ENCODE results near the gene ICA1L.

DNA sequence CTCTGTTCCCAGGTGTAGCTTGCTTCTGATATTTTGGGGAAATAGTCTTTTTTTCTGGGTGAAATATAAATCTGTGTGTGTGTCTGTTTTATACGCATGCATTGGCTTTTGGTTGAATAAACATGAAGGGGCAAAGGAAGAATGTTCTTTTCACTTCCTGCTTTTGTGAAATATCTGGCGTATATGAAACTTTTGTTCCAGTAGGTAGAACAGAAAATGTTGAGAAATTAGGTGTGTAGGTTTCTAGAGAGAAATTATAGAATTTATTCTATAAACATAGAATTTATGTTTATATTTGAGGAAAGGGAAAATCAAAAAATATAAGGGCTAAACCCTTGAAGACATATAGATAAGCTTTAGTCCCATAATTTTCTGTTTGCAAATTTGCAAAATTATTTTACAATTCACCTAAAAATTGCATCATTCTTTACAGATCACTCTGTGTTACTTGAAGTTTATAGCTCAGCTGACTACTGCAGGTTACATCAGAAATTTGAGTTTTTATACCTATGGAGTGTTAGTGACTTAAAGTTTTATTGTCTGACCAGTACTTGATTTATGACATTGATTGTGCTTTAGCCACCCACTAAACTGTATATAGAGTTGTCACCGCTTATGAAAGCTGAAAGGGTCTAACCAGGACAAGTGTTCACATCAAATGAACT lies 120.7 kb downstream of the ICA1L start:
- no peak for TF ChIP-seq CTCF (IDR thresholded peaks at IDR 0.05; ENCODE audit: low read depth, low read length)
- no peak for TF ChIP-seq POLR2A (IDR thresholded peaks at IDR 0.05; ENCODE audit: extremely low read depth, insufficient read length)
- TF ChIP-seq, protein P1, sequence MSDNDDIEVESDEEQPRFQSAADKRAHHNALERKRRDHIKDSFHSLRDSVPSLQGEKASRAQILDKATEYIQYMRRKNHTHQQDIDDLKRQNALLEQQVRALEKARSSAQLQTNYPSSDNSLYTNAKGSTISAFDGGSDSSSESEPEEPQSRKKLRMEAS (IDR thresholded peaks at IDR 0.05; ENCODE audit: low read depth, low read length) = no peak
